Stimulated activated CD4-positive, alpha-beta T cell treated with anti-CD3 and anti-CD28 coated beads, Interleukin-4, amount 100 ng/mL, for 1 hour (primary cell): Measurements from ENCODE around the gene RDH8.
"Not testable (repeated sequence)": the region's sequence is repeated elsewhere in the genome, so short reads cannot be mapped to it uniquely, and the experiment has no call there.

ENCODE experiments used
- DNase-seq: peaks from one replicate; pipeline ENCODE4 v3.0.0-alpha.2; 2020

RDH8 gene

DNA sequence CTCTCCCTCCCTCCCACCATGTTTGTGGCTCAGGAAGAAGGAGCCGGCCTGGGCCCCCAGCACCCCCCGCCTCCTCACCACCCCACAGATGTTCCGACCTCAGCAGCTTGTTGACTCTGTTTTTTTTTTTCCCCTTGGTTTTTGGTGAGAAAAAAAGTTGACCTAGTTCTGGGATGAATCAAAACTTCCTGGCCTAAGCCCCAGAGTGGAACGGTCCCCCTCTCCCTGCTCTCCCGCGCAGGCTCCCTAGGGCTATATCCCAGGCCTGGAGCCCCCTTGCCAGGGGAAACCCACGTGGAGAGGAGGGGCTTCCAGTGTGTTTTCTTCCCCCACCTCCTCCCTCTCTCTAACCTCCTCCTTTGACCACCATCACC is 7.0 kb upstream of the RDH8 start:
- no peak for DNase-seq

GRCh38 chr19:10006752-10007323 is 6.4 kb upstream of the RDH8 start:
- DNase-seq = no peak

DNA sequence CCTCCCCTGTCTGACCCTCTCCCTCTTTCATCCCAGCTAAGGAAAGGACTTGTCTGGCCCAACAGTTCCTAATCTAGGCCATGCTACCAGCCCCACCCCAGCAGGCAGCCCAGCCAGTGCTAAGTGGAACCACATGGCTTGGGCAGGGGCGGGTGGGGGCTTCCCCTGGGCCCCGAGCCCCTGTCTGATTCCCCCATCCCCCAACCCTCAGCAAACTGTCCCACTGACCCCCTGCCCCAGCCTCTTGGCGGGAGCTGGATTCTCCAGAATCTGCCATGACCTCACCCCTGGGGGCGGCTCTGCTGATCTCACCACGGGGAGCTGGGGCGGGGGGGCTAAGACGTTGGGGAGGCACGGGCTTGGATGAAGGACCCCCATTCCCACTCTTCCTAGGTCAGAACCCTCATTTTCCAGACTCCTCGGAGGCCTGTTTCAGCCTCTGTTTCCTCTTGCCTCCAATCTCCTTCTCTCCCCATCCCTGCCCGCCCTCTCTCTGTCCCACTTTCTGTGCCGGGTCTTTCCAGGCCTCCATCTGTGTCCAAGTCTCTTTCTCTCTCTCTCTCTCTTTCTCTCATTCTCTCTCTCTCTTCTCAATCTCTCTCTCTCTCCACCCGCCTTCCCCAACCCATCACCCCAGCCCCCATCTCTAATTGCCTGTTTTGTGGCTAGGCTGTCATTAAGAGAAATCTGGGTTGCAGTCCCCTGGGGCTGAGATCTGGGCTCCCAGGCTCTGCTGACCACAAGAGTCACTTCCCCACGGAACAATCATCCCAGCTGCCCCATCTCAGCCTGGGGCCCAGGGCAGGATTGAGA is 5.7 kb upstream of the RDH8 start:
- no peak for DNase-seq

GRCh38 chr19:10008184-10008765 is 5.0 kb upstream of the RDH8 start:
- no peak for DNase-seq

GRCh38 chr19:10009714-10010224 is 3.5 kb upstream of the RDH8 start:
- no peak for DNase-seq

DNA sequence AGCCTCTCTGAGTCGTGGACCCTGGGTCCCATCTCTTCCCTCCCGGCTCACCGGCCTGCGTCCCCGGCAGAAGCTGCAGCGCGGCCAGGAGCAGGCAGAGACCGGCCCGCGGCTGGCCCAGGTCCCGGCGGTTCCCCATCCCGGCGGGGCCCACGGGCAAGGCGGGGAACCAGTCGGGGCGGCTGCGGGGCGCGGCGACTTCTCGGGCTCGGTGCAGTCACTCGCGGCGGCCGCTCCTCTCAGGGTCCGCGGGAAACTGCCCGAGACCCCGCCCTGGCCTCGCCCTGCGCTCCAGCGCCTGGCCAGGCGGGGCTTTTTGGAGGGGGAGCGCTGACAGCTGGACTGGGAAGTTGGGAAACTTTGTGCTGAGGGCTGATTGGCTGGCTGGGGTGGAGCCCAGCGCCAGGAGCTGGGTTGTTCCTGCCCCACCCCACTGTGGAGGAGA is 3.0 kb upstream of the RDH8 start, which contains the start of gene COL5A3:
Gene COL5A3, minus strand, starts transcription at position 258 of the 445 bp plus-strand sequence. Its CDS starts 119 bp downstream, at position 139.
- DNase-seq = no peak

- DNase-seq = no peak
These were observed 2.3 kb upstream of the RDH8 start for GRCh38 chr19:10010939-10011338.

GRCh38 chr19:10011974-10012373 is 1.3 kb upstream of the RDH8 start:
- no peak for DNase-seq

GRCh38 chr19:10013834-10014618 is 743 bp downstream of the RDH8 start:
- DNase-seq = no peak

GRCh38 chr19:10018263-10018662 is 5.0 kb downstream of the RDH8 start:
- no peak for DNase-seq

DNA sequence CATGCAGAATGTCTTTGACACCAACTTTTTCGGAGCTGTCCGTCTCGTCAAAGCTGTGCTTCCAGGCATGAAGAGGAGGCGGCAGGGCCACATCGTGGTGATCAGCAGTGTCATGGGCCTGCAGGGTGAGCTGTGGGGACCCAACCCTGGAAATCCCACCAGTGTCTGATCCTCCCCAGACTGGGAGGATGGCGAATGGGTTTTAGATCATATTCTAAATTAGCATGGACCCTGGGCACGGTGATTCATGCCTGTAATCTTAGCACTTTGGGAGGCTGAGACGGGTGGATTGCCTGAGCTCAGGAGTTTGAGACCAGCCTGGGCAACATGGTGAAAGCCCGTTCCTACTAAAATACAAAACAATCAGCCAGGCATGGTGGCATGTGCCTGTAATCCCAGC is 5.5 kb downstream of the RDH8 start:
- no peak for DNase-seq

DNA sequence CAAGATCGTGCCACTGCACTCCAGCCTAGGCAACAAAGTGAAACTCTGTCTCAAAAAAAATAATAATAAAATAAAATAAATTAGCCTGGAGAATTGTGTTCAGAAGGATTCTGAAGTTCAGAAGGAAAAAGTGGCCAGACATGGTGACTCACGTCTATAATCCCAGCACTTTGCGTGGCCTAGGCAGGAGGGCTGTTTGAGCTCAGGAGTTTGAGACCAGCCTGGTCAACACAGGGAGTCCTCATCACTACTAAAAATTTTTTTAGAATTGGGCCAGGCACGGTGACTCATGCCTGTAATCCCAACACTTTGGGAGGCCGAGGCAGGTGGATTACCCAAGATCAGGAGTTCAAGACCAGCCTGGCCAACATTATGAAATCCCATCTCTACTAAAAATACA is 6.0 kb downstream of the RDH8 start:
- no peak for DNase-seq

GRCh38 chr19:10020851-10021250 is 7.6 kb downstream of the RDH8 start:
- DNase-seq = no peak

GRCh38 chr19:10021446-10021845 is 8.2 kb downstream of the RDH8 start:
- DNase-seq = no peak

GRCh38 chr19:10021863-10022262 is 8.6 kb downstream of the RDH8 start:
- no peak for DNase-seq

- not testable (repeated sequence) for DNase-seq
These were observed 9.8 kb downstream of the RDH8 start for GRCh38 chr19:10023096-10023495.

DNA sequence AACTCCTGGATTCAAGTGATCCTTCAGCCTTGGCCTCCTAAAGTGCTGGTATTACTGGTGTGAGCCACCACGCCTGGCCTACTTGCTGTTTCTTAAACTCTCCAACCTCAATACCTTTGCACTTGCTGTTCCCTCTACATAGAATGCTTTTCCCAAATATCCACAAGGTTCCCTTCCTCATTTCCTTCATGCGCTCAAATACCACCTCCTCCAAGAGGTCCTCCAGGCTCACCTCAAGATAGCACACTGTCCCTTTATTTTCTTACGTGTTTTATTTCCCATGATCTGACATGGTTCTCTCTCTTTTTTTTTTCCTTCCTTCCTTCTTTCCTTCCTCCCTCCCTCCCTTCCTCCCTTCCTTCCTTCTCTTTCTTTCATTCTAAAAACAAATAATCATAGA is 13.5 kb downstream of the RDH8 start:
- DNase-seq = no peak

DNA sequence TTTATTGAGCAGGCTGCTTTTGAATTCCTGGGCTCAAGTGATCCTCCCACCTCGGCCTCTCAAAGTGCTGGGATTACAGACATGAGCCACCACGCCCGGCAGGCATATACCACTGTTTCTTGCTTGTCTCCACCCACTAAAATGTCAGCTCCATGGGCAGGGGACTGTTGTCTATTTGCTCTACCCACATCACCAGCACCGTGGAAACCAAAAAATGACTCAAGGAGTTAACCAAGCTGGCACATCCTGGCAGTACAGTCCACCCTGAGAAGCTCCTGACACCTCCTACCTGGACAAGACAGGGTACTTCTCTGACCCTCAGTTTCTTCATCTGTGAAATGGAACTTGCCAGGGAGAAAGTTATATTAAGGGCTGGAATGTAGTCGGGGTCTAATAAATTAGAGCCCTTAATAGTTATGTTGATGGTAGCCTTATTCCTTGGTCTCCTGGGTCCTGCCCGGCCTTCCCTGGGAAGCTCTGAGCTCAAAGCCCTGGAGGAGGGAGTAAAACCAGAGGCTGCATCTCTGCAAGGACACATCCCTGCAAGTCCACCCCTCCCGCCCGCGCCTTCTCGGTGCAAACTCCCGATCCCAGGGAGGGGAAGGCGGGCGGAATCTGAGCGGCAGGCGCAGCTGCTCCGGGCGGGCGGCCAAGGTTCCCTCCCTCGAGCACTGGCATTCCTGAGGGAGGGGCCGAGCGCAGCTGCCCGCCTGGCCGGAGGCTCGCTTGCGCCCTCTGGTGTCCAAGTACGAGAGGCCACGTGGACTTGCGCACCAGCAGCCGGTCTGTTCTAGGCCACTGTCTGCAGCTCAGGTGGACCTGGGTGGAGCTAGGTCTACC is 14.1 kb downstream of the RDH8 start:
- DNase-seq = peak; percentile 75

- no peak for DNase-seq
These were observed 20.3 kb downstream of the RDH8 start for GRCh38 chr19:10033614-10034013.

DNA sequence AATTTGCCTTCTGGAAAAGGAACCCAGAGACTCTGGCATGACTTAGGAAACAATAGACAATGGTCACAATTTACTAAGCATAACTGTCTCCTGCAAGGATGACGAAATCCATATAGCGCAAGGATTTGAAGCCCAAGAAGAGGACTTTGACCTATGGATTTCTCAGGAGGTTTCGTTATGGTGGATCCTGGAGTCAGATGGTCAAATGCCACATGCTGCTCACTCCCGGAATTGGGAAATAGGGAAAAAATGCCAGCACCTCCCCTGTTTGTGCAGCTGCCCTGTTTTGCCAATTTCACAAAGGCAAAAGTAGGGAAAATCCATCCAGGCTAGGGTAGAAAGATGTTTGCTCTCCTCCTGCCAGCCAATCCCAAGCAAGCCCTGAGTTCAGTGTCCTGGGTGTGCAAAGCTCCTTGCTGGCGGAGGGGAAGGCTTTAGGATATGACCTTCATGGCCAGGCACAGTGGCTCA is 23.4 kb downstream of the RDH8 start:
- no peak for DNase-seq

DNA sequence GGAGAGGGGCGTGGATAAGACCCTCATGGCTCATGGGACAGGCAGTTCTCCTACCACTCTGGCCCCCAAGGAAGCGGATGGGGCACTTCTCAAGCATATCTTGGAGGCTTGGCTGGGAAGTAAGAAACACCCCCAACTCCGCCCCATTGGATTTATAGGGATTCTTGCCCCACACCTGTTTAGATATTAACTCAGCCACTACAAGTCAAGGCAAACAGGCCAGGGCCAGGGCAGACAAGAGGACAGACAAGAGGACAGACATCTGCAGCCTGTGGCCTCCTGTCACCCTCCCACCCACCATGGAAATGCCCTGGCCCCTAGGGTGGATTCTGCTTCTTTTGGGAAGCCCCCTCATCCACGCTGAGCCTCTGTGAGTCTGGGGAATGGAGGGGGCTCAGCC is 24.1 kb downstream of the RDH8 start:
- DNase-seq = no peak

DNA sequence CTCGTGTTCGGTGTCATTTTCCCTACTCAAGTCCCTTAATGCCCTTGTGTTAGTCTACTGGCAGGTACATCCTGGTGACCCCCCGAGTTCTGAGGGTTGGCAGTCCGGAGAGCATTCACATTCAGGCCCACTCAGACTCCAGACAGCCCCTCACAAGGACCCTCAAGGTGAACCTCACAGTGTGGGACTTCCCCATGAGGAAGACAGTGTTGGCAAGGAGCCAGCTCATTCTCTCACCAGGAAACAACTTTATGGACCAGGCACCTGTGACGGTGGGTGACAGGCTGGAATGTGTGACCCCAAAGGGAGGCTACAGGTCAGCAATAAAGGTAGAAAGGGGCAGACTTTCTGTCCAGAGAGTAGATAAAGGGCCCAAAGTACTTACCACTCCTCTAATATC is 24.5 kb downstream of the RDH8 start:
- no peak for DNase-seq
